ENCODE measurements around the gene TSPAN18. TPM values are rescaled to one million over a fixed set of nuclear protein-coding genes. Genes with fewer than 3 reads are reported as not detected.

TSPAN18 gene
- total and polyA plus RNA-seq, 2 of the 8 experiments (the other 6 are each of a cell fraction or from before 2014, with no cell fraction given): 5.2 to 10.2 TPM

DNA sequence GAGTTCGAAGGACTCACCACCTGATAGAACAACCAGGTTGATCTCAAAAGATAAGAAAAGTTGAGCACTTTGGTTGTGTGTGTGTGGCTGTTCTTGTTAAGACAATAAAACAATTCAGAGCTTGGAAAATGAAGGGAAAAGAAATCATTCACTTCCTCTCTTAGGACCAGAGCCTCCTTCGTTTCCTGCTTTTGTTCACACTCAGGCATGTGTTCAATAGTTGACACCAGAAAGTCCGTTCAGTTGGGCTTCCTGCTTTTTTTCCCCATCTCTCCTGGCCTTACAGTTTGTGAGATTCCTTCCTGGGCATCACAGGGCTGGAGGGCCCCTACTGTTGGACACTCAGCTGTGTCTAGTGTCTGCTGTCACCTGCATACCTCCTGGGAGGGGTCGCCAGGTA, 48.0 kb downstream of the TSPAN18 start (continued):
- TF ChIP-seq, protein P1, sequence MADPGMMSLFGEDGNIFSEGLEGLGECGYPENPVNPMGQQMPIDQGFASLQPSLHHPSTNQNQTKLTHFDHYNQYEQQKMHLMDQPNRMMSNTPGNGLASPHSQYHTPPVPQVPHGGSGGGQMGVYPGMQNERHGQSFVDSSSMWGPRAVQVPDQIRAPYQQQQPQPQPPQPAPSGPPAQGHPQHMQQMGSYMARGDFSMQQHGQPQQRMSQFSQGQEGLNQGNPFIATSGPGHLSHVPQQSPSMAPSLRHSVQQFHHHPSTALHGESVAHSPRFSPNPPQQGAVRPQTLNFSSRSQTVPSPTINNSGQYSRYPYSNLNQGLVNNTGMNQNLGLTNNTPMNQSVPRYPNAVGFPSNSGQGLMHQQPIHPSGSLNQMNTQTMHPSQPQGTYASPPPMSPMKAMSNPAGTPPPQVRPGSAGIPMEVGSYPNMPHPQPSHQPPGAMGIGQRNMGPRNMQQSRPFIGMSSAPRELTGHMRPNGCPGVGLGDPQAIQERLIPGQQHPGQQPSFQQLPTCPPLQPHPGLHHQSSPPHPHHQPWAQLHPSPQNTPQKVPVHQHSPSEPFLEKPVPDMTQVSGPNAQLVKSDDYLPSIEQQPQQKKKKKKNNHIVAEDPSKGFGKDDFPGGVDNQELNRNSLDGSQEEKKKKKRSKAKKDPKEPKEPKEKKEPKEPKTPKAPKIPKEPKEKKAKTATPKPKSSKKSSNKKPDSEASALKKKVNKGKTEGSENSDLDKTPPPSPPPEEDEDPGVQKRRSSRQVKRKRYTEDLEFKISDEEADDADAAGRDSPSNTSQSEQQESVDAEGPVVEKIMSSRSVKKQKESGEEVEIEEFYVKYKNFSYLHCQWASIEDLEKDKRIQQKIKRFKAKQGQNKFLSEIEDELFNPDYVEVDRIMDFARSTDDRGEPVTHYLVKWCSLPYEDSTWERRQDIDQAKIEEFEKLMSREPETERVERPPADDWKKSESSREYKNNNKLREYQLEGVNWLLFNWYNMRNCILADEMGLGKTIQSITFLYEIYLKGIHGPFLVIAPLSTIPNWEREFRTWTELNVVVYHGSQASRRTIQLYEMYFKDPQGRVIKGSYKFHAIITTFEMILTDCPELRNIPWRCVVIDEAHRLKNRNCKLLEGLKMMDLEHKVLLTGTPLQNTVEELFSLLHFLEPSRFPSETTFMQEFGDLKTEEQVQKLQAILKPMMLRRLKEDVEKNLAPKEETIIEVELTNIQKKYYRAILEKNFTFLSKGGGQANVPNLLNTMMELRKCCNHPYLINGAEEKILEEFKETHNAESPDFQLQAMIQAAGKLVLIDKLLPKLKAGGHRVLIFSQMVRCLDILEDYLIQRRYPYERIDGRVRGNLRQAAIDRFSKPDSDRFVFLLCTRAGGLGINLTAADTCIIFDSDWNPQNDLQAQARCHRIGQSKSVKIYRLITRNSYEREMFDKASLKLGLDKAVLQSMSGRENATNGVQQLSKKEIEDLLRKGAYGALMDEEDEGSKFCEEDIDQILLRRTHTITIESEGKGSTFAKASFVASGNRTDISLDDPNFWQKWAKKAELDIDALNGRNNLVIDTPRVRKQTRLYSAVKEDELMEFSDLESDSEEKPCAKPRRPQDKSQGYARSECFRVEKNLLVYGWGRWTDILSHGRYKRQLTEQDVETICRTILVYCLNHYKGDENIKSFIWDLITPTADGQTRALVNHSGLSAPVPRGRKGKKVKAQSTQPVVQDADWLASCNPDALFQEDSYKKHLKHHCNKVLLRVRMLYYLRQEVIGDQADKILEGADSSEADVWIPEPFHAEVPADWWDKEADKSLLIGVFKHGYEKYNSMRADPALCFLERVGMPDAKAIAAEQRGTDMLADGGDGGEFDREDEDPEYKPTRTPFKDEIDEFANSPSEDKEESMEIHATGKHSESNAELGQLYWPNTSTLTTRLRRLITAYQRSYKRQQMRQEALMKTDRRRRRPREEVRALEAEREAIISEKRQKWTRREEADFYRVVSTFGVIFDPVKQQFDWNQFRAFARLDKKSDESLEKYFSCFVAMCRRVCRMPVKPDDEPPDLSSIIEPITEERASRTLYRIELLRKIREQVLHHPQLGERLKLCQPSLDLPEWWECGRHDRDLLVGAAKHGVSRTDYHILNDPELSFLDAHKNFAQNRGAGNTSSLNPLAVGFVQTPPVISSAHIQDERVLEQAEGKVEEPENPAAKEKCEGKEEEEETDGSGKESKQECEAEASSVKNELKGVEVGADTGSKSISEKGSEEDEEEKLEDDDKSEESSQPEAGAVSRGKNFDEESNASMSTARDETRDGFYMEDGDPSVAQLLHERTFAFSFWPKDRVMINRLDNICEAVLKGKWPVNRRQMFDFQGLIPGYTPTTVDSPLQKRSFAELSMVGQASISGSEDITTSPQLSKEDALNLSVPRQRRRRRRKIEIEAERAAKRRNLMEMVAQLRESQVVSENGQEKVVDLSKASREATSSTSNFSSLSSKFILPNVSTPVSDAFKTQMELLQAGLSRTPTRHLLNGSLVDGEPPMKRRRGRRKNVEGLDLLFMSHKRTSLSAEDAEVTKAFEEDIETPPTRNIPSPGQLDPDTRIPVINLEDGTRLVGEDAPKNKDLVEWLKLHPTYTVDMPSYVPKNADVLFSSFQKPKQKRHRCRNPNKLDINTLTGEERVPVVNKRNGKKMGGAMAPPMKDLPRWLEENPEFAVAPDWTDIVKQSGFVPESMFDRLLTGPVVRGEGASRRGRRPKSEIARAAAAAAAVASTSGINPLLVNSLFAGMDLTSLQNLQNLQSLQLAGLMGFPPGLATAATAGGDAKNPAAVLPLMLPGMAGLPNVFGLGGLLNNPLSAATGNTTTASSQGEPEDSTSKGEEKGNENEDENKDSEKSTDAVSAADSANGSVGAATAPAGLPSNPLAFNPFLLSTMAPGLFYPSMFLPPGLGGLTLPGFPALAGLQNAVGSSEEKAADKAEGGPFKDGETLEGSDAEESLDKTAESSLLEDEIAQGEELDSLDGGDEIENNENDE (IDR thresholded peaks at IDR 0.05; ENCODE audit: insufficient replicate concordance, low read length): no peak
- TF ChIP-seq KDM5A (IDR thresholded peaks at IDR 0.05; ENCODE audit: low read length): no peak
- TF ChIP-seq, protein P2, sequence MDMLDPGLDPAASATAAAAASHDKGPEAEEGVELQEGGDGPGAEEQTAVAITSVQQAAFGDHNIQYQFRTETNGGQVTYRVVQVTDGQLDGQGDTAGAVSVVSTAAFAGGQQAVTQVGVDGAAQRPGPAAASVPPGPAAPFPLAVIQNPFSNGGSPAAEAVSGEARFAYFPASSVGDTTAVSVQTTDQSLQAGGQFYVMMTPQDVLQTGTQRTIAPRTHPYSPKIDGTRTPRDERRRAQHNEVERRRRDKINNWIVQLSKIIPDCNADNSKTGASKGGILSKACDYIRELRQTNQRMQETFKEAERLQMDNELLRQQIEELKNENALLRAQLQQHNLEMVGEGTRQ (IDR thresholded peaks at IDR 0.05; ENCODE audit: low read length): no peak
- no peak for TF ChIP-seq EZH2 (IDR thresholded peaks at IDR 0.05; ENCODE audit: low read depth, low read length, severe bottlenecking)
- no peak for TF ChIP-seq PHF8 (conservative IDR thresholded peaks at IDR 0.05; ENCODE audit: low read depth, low read length)
- TF ChIP-seq EP300 (IDR thresholded peaks at IDR 0.05; ENCODE audit: borderline replicate concordance in 1 of 2, low read depth in 2 of 2, low read length in 2 of 2): no peak
- no peak for TF ChIP-seq YY1 (IDR thresholded peaks at IDR 0.05; ENCODE audit: low read depth, low read length)
- TF ChIP-seq SP2 (IDR thresholded peaks at IDR 0.05; ENCODE audit: low read length): no peak
- no peak for TF ChIP-seq TBP (IDR thresholded peaks at IDR 0.05; ENCODE audit: low read depth, low read length)
- TF ChIP-seq SIN3A (conservative IDR thresholded peaks at IDR 0.05 in 1 of 2, IDR thresholded peaks at IDR 0.05 in 1 of 2; ENCODE audit: low read depth in 1 of 2, low read length in 2 of 2): no peak
- no peak for TF ChIP-seq SP4 (IDR thresholded peaks at IDR 0.05; ENCODE audit: low read length)
